Neural cell (in vitro differentiated cells): Measurements from ENCODE around the gene PHC1. TPM values are rescaled to one million over a fixed set of nuclear protein-coding genes. Genes with fewer than 3 reads are reported as not detected.
A peak's percentile ranks its signal among the peaks of the same experiment; 100 is the strongest.

Experiments used
- H2AFZ ChIP-seq: fragments of 200-600, 300-800 bp; sonication (generic), shearing (Covaris generic); 2 replicates; pipeline ENCODE4 v1.6.0; 2014; ENCODE audit warnings: low read depth, mild to moderate bottlenecking, antibody characterized with exemption, low read length, moderate library complexity
- H3F3A ChIP-seq: fragments of 200-600 bp; shearing (Covaris generic); 2 replicates; pipeline ENCODE4 v1.6.1; 2016; ENCODE audit warnings: mild to moderate bottlenecking, moderate library complexity, mixed read lengths, antibody characterized with exemption, low read length; ENCODE audit not compliant: insufficient read depth, poor library complexity, severe bottlenecking
- H3K27ac ChIP-seq: fragments of 200-600, 300-800 bp; sonication (generic), shearing (Covaris generic); 2 replicates; pipeline ENCODE4 v1.5.1; 2014; ENCODE audit warnings: mild to moderate bottlenecking, low read length, moderate library complexity
- H3K27me3 ChIP-seq: fragments of 300-800, 200-600 bp; sonication (generic), shearing (Covaris generic); 2 replicates; pipeline ENCODE4 v1.6.0; 2014; ENCODE audit warnings: mild to moderate bottlenecking, low read depth, low read length, moderate library complexity; ENCODE audit not compliant: insufficient read depth
- H3K36me3 ChIP-seq: fragments of 300-800, 200-600 bp; sonication (generic), shearing (Covaris generic); 2 replicates; pipeline ENCODE4 v1.5.1; 2014; ENCODE audit warnings: mild to moderate bottlenecking, antibody characterized with exemption, low read length, moderate library complexity; ENCODE audit not compliant: insufficient read depth
- H3K4me2 ChIP-seq: fragments of 300-800, 200-600 bp; sonication (generic), shearing (Covaris generic); 2 replicates; pipeline ENCODE4 v1.6.0; 2014; ENCODE audit warnings: mild to moderate bottlenecking, low read length
- H3K4me3 ChIP-seq: fragments of 300-800, 200-600 bp; sonication (generic), shearing (Covaris generic); 2 replicates; pipeline ENCODE4 v1.5.1; 2014; ENCODE audit warnings: mild to moderate bottlenecking, low read length, moderate library complexity
- H3K79me2 ChIP-seq: fragments of 200-600 bp; shearing (Covaris generic); replicated peaks from 2 replicates; pipeline ENCODE4 v1.6.0; 2014; ENCODE audit warnings: mild to moderate bottlenecking, low read length, moderate library complexity; ENCODE audit not compliant: insufficient read depth
- H3K9ac ChIP-seq: fragments of 300-800, 200-600 bp; sonication (generic), shearing (Covaris generic); 2 replicates; pipeline ENCODE4 v1.6.1; 2016; ENCODE audit warnings: mild to moderate bottlenecking, low read length, mixed read lengths
- H3K9me2 ChIP-seq: fragments of 200-600 bp; shearing (Covaris generic); 2 replicates; pipeline ENCODE4 v1.6.1; 2016; ENCODE audit warnings: mild to moderate bottlenecking, low read length, mixed read lengths; ENCODE audit not compliant: insufficient read depth
- H3K9me3 ChIP-seq: fragments of 200-600, 300-800 bp; sonication (generic), shearing (Covaris generic); 2 replicates; pipeline ENCODE4 v1.6.1; 2016; ENCODE audit warnings: mild to moderate bottlenecking, mixed run types, low read length, moderate library complexity, mixed read lengths
- H4K20me1 ChIP-seq: fragments of 200-600 bp; shearing (Covaris generic); 2 replicates; pipeline ENCODE4 v1.6.1; 2016; ENCODE audit warnings: mild to moderate bottlenecking, mixed run types; ENCODE audit not compliant: insufficient read depth
- EP300 ChIP-seq: fragments of 450-650 bp; conservative IDR thresholded peaks from 2 replicates; pipeline ENCODE4 v1.6.1; 2014; ENCODE audit warnings: antibody characterized with exemption, mild to moderate bottlenecking, moderate library complexity; ENCODE audit not compliant: poor library complexity, severe bottlenecking
- EZH2 ChIP-seq: fragments of 200-600, 300-800 bp; shearing (Covaris generic), sonication (generic); IDR thresholded peaks from 2 replicates; pipeline ENCODE4 v1.6.1; 2014; ENCODE audit warnings: antibody characterized with exemption, low read length, borderline replicate concordance, mild to moderate bottlenecking; ENCODE audit not compliant: insufficient read depth, poor library complexity, severe bottlenecking
- MXI1 ChIP-seq: fragments of 450-650 bp; conservative IDR thresholded peaks from 2 replicates; pipeline ENCODE4 v1.6.1; 2014; ENCODE audit warnings: antibody characterized with exemption, mild to moderate bottlenecking; ENCODE audit not compliant: poor library complexity, severe bottlenecking
- POLR2AphosphoS5 ChIP-seq: IDR thresholded peaks from 2 replicates; pipeline ENCODE4 v1.6.1; 2012
- RAD21 ChIP-seq: fragments of 450-650 bp; conservative IDR thresholded peaks from 2 replicates; pipeline ENCODE4 v1.6.1; 2014; ENCODE audit warnings: antibody characterized with exemption, mild to moderate bottlenecking, moderate library complexity
- SMC3 ChIP-seq: fragments of 450-650 bp; conservative IDR thresholded peaks from 2 replicates; pipeline ENCODE4 v1.6.1; 2014; ENCODE audit warnings: antibody characterized with exemption, mild to moderate bottlenecking, moderate library complexity; ENCODE audit not compliant: poor library complexity
- TAF1 ChIP-seq: IDR thresholded peaks from 2 replicates; pipeline ENCODE4 v1.6.1; 2012; ENCODE audit warnings: low read depth
- polyA plus RNA-seq: library from polyadenylated mRNA; depleted of rRNA; stranded (reverse); fragments of >200 nt; gene quantifications from 2 replicates; pipeline ENCODE4 v1.2.3, GENCODE V29; 2014
- TF ChIP-seq, protein P1 (sequence below): fragments of 450-650 bp; IDR thresholded peaks from 2 replicates; pipeline ENCODE4 v1.5.1; 2014; ENCODE audit warnings: antibody characterized with exemption, mild to moderate bottlenecking, moderate library complexity; ENCODE audit not compliant: poor library complexity, severe bottlenecking
- TF ChIP-seq, protein P2 (sequence below): IDR thresholded peaks from 2 replicates; pipeline ENCODE4 v1.6.1; 2012; ENCODE audit warnings: borderline replicate concordance

The PHC1 gene
- polyA plus RNA-seq, 1 donor from 2014 or later = 104 TPM

DNA sequence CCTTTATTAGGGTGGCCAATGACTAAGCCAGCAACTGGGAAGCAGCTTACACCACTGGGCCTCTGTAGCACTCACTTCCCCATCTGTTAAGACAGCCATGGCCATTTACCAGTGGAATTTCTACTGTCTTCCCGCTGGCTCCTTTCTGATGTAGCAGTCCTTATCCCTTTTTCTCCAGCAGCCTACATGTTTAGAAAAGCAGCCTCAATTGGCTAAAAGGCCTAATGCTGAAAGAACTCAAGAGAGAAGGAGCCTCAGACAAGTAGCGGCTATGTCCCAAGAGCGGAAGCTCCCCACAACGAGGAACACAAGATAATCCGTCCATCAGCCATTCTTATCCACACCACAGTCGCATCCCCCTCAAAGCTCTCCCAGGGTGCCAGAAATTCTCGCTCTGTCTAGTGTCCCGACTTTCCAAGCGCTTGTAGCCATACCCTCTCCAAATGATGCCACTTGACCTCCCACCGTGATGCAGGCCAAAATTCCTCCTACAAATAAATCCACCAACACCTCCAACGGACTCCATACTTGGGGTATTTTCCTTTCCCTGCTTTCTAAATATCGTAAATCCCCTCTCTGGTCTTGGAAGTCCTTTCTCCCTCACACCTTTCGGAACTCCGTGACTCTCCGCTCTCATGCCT lies 34.5 kb downstream of the PHC1 start:
- Histone ChIP-seq H3K9me3 (no peaks in the 10 kb centered on the region), H4K20me1 (no peaks in the 10 kb centered on the region), H3K9me2 (no peaks in the 10 kb centered on the region), H3K4me2 (peak overlapping the region; percentile 94), H3K27me3 (no peaks in the 10 kb centered on the region), H3K9ac (peak overlapping the region; percentile 82), H3K79me2 (peaks cover 40% of the 10 kb centered on the region), H2AFZ (peak overlapping the region; percentile 56), H3K4me3 (peak overlapping the region; percentile 79), H3F3A (no peaks in the 10 kb centered on the region), H3K27ac (peak overlapping the region; percentile 90), H3K36me3 (no peaks in the 10 kb centered on the region)
- TF ChIP-seq POLR2AphosphoS5 (no peak), SMC3 (no peak), RAD21 (no peak), MXI1 (no peak), EZH2 (no peak), EP300 (no peak), TAF1 (no peak)
- TF ChIP-seq, protein P1, sequence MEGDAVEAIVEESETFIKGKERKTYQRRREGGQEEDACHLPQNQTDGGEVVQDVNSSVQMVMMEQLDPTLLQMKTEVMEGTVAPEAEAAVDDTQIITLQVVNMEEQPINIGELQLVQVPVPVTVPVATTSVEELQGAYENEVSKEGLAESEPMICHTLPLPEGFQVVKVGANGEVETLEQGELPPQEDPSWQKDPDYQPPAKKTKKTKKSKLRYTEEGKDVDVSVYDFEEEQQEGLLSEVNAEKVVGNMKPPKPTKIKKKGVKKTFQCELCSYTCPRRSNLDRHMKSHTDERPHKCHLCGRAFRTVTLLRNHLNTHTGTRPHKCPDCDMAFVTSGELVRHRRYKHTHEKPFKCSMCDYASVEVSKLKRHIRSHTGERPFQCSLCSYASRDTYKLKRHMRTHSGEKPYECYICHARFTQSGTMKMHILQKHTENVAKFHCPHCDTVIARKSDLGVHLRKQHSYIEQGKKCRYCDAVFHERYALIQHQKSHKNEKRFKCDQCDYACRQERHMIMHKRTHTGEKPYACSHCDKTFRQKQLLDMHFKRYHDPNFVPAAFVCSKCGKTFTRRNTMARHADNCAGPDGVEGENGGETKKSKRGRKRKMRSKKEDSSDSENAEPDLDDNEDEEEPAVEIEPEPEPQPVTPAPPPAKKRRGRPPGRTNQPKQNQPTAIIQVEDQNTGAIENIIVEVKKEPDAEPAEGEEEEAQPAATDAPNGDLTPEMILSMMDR = no peak
- TF ChIP-seq, protein P2, sequence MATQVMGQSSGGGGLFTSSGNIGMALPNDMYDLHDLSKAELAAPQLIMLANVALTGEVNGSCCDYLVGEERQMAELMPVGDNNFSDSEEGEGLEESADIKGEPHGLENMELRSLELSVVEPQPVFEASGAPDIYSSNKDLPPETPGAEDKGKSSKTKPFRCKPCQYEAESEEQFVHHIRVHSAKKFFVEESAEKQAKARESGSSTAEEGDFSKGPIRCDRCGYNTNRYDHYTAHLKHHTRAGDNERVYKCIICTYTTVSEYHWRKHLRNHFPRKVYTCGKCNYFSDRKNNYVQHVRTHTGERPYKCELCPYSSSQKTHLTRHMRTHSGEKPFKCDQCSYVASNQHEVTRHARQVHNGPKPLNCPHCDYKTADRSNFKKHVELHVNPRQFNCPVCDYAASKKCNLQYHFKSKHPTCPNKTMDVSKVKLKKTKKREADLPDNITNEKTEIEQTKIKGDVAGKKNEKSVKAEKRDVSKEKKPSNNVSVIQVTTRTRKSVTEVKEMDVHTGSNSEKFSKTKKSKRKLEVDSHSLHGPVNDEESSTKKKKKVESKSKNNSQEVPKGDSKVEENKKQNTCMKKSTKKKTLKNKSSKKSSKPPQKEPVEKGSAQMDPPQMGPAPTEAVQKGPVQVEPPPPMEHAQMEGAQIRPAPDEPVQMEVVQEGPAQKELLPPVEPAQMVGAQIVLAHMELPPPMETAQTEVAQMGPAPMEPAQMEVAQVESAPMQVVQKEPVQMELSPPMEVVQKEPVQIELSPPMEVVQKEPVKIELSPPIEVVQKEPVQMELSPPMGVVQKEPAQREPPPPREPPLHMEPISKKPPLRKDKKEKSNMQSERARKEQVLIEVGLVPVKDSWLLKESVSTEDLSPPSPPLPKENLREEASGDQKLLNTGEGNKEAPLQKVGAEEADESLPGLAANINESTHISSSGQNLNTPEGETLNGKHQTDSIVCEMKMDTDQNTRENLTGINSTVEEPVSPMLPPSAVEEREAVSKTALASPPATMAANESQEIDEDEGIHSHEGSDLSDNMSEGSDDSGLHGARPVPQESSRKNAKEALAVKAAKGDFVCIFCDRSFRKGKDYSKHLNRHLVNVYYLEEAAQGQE = no peak

DNA sequence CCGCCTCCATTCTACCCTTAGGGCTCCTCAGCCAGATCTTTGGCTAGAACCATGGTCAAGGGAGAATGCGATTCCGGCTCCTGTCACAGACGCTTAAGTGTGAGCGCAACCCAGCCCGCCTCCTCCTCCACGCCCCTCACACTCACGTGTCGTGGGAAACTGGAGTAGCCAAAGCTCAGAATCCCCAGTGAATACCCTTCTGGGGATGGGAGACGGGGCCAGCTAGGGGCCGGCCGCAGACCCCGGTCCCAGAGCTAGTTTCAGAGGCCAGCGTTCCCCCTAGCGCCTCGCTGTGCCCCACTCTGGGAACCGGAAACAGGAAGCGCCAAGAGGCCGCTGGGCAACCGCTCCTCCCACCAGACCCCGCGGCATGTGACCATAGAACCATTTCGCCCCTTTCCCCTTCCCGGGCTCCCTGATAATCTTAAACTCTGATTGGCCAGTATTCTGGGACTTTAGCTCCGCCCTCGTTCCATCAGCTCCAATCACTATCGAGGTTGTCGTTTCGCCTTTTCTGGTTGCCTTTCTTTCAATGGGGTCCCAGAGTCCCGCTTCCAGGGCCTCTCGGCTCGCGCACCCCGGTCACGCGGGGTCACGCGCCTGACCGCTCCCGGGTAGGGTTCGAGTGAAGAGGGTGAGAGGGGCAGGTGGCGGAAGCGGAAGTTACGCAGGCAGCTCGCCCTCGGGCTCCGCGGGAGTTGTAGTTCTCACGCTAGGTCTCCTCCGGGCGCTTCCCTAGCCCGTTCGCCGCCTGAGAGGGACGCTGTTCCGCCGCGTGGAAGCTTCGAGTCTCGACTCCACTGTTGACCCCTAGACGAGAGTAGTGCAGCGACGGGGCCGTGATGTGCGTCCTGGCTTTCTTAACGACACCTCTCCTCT lies 35.3 kb downstream of the PHC1 start, which contains the start of gene M6PR:
Gene M6PR (minus strand): TSS at position 304 of the 879 bp plus-strand sequence. CDS start 3,241 bp downstream, outside the sequence.
- H2AFZ ChIP-seq = peak within 1 kb of the TSS; percentile 63
- H3K4me2 ChIP-seq = peak within 1 kb of the TSS; percentile 94
- H3K27ac ChIP-seq = peak within 1 kb of the TSS; percentile 90
- peaks cover 35% of the 10 kb centered on the region for H3K79me2 ChIP-seq
- H3K9me2 ChIP-seq = no peaks in the 10 kb centered on the region
- peak within 1 kb of the TSS; percentile 82 for H3K9ac ChIP-seq
- peak within 1 kb of the TSS; percentile 79 for H3K4me3 ChIP-seq
- H3K36me3 ChIP-seq = no peaks in the 10 kb centered on the region
- H3F3A ChIP-seq = no peaks in the 10 kb centered on the region
- H3K9me3 ChIP-seq = no peaks in the 10 kb centered on the region
- no peaks in the 10 kb centered on the region for H3K27me3 ChIP-seq
- no peaks in the 10 kb centered on the region for H4K20me1 ChIP-seq
- TF ChIP-seq, protein P1 = peak; percentile 89
- peak; percentile 62 for TF ChIP-seq EP300
- no peak for TF ChIP-seq EZH2
- TF ChIP-seq SMC3 = peak; percentile 78
- peak; percentile 84 for TF ChIP-seq TAF1
- TF ChIP-seq, protein P2 = peak; percentile 57
- peak; percentile 97 for TF ChIP-seq MXI1
- TF ChIP-seq POLR2AphosphoS5 = peak; percentile 37
- TF ChIP-seq RAD21 = peak; percentile 77
